Testis (tissue), 3 donors: Measurements from ENCODE around the gene MEG3. TPM values are rescaled to one million over a fixed set of nuclear protein-coding genes. Genes with fewer than 3 reads are reported as not detected.

Experiments used
- DNase-seq: peaks from one replicate; pipeline ENCODE4 v3.0.0-alpha.2; 2019
- H3K27ac ChIP-seq, 2 donors: fragments of 200-600 bp; sonication (generic); one replicate each; pipeline ENCODE4 v1.5.1; 2019
- H3K27me3 ChIP-seq: fragments of 200-600 bp; sonication (generic); one replicate; pipeline ENCODE4 v1.5.1; 2019
- H3K36me3 ChIP-seq: fragments of 200-600 bp; sonication (generic); one replicate; pipeline ENCODE4 v1.5.1; 2017; ENCODE audit warnings: low read depth; ENCODE audit errors: missing control alignments
- H3K4me1 ChIP-seq: fragments of 200-600 bp; sonication (generic); one replicate; pipeline ENCODE4 v1.5.1; 2019
- H3K4me3 ChIP-seq, 2 donors: fragments of 200-600 bp; sonication (generic); one replicate each; pipeline ENCODE4 v1.5.1; 2017 to 2019
- H3K9me3 ChIP-seq: fragments of 200-600 bp; sonication (generic); one replicate; pipeline ENCODE4 v1.5.1; 2017
- CTCF ChIP-seq, 3 experiments: fragments of 450-650 bp in 2 of 3; fragments of 200-600 bp in 1 of 3; sonication (generic) in 1 of 3; IDR thresholded peaks; one replicate each; pipeline ENCODE4 v1.5.1; 2016 to 2019; ENCODE audit warnings: antibody characterized with exemption in 3 of 3, mild to moderate bottlenecking in 2 of 3, moderate library complexity in 1 of 3
- POLR2A ChIP-seq: fragments of 450-650 bp; IDR thresholded peaks from one replicate; pipeline ENCODE4 v1.6.1; 2017; ENCODE audit warnings: antibody characterized with exemption, mild to moderate bottlenecking, moderate library complexity
- WGBS, 2 donors: methylation state at CpG; one replicate each; pipeline ENCODE4 v1.1.5; 2018; 5-methylcytosine and 5-hydroxymethylcytosine counted together
- intact Hi-C: fragments of 100-400 bp; cut with DNase I; formaldehyde crosslinking; loops from one replicate; pipeline ENCODE4 v1.15.1; 2023; ENCODE audit warnings: low total_unique reads
- polyA plus RNA-seq: library from polyadenylated mRNA; stranded (reverse); fragments of 350-450 nt; fragmentation: Illumina TruSeq; extraction: RNeasy Lipid Tissue Mini Kit (QIAGEN cat#74804); gene quantifications from one replicate; pipeline ENCODE4 v1.2.3, GENCODE V29; 2014; ENCODE audit warnings: low read depth, low replicate concordance; ENCODE audit not compliant: insufficient read depth
- total RNA-seq, 2 donors: library from RNA; depleted of rRNA; stranded (reverse); fragments of >200 nt; gene quantifications; one replicate each; pipeline ENCODE4 v1.2.3, GENCODE V29; 2016

The MEG3 gene
- total and polyA plus RNA-seq, 3 donors from 2014 or later: 107 to 324 (median 228) TPM

GRCh38 chr14:100836311-100836805, 10.4 kb downstream of the MEG3 start:
- H3K4me3 ChIP-seq: no peak overlapping the region

GRCh38 chr14:100836941-100837804, 11.3 kb downstream of the MEG3 start:
- Histone ChIP-seq H3K27me3 (no peaks in the 10 kb centered on the region), H3K4me1 (peaks cover 4% of the 10 kb centered on the region), H3K36me3 (no peaks in the 10 kb centered on the region), H3K4me3 (no peak overlapping the region), H3K9me3 (no peaks in the 10 kb centered on the region), H3K27ac (no peak overlapping the region)
- WGBS, 2 donors: 84 to 87% methylated on average over 18 to 26 of the region's 26 CpGs
- no peak for TF ChIP-seq POLR2A
- TF ChIP-seq CTCF (IDR thresholded peaks at IDR 0.05): no peak
- intact Hi-C loops: no loop called here
- no peak for DNase-seq

More at GRCh38 chr14:100836311-100836805, 10.4 kb downstream of the MEG3 start:
- Histone ChIP-seq H3K27ac (no peak overlapping the region), H3K4me1 (peaks cover 4% of the 10 kb centered on the region), H3K36me3 (no peaks in the 10 kb centered on the region), H3K9me3 (no peaks in the 10 kb centered on the region), H3K27me3 (no peaks in the 10 kb centered on the region)
- no peak for DNase-seq
- no peak for TF ChIP-seq POLR2A
- TF ChIP-seq CTCF (IDR thresholded peaks at IDR 0.05): no peak
- intact Hi-C loops: no loop called here
- WGBS, 2 donors: 89 to 97% methylated on average over 11 to 12 of the region's 12 CpGs

GRCh38 chr14:100837805-100838350, 12.0 kb downstream of the MEG3 start:
- TF ChIP-seq CTCF (IDR thresholded peaks at IDR 0.05) (no peak), POLR2A (no peak)
- Histone ChIP-seq H3K9me3 (no peaks in the 10 kb centered on the region), H3K27ac (no peak overlapping the region), H3K4me3 (no peak overlapping the region), H3K27me3 (no peaks in the 10 kb centered on the region), H3K36me3 (no peaks in the 10 kb centered on the region), H3K4me1 (peaks cover 4% of the 10 kb centered on the region)
- WGBS, 2 donors: 79 to 91% methylated on average over 8 of the region's 8 CpGs
- DNase-seq: no peak
- intact Hi-C loops: no loop called here

GRCh38 chr14:100838493-100839314, 12.8 kb downstream of the MEG3 start:
- WGBS, 2 donors: 79 to 86% methylated on average over 14 of the region's 14 CpGs
- intact Hi-C loops: no loop called here
- H3K27me3 ChIP-seq: no peaks in the 10 kb centered on the region
- no peaks in the 10 kb centered on the region for H3K9me3 ChIP-seq
- no peak overlapping the region for H3K4me3 ChIP-seq
- DNase-seq: no peak
- H3K4me1 ChIP-seq: peaks cover 8% of the 10 kb centered on the region
- TF ChIP-seq CTCF (IDR thresholded peaks at IDR 0.05): no peak
- H3K36me3 ChIP-seq: no peaks in the 10 kb centered on the region
- H3K27ac ChIP-seq: no peak overlapping the region
